ENCODE measurements around the gene BIRC2. TPM values are rescaled to one million over a fixed set of nuclear protein-coding genes. Genes with fewer than 3 reads are reported as not detected.

Gene BIRC2
- total and polyA plus RNA-seq, 9 of the 15 experiments (the other 6 are each of a cell fraction or from before 2014, with no cell fraction given), result 14.3 to 45.9 (median 20.7) TPM

- POLR2A ChIA-PET, result no interaction called here
These were observed 18.0 kb downstream of the BIRC2 start for GRCh38 chr11:102364991-102365390.

GRCh38 chr11:102367364-102367763 lies 20.4 kb downstream of the BIRC2 start:
- peak; percentile 81 for ATAC-seq
- Histone ChIP-seq H3K9me1 (ENCODE audit: control insufficient read depth, insufficient read depth, low read length) (no peaks in the 10 kb centered on the region), H3K9me3 (replicated peaks; ENCODE audit: control insufficient read depth, insufficient read depth, low read depth, low read length) (no peaks in the 10 kb centered on the region), H3K27ac (ENCODE audit: extremely low read depth, low read depth, low read length) (no peak overlapping the region), H3K4me3 (no peak overlapping the region), H3K27me3 (ENCODE audit: control insufficient read depth in 2 of 2, insufficient read depth in 2 of 2, low read length in 2 of 2) (no peaks in the 10 kb centered on the region), H2AFZ (ENCODE audit: low read depth, low read length) (no peak overlapping the region), H3K36me3 (ENCODE audit: control insufficient read depth, insufficient read depth, low read length) (peaks cover 58% of the 10 kb centered on the region), H4K20me1 (replicated peaks; ENCODE audit: control insufficient read depth, insufficient read depth, low read length) (no peaks in the 10 kb centered on the region), H3K79me2 (ENCODE audit: control insufficient read depth, insufficient read depth, low read length) (no peaks in the 10 kb centered on the region), H3K4me1 (replicated peaks in 1 of 2; ENCODE audit: control insufficient read depth in 2 of 2, insufficient read depth in 2 of 2, low read length in 2 of 2) (no peaks in the 10 kb centered on the region), H3K9ac (ENCODE audit: insufficient read depth in 1 of 2, low read depth in 2 of 2, low read length in 2 of 2) (no peak overlapping the region), H3K4me2 (ENCODE audit: insufficient read depth, low read length) (no peak overlapping the region)
- peak in 3 of 4 experiments; percentile 10 to 25 (median 21) for DNase-seq (ENCODE audit: extremely low read depth in 1 of 4, low spot score in 3 of 4)
- 38% methylated on average over 6 of the region's 6 CpGs for WGBS (ENCODE audit: insufficient coverage, low coverage, missing lambda C conversion rate)
- in situ Hi-C loops (cut with MboI) (no loop called here), intact Hi-C loops (cut with micrococcal nuclease) (loop anchor here (1.0 kb wide), 1 partner anchor 128 kb away; no protein-coding TSS in a partner anchor)
- CTCF ChIA-PET (ENCODE audit: low intra/inter-chr PET ratio), result interaction anchor here (0.6 to 1.9 kb wide), 4 partner anchors 78 to 299 kb away, joined by 3 to 19 read pairs (median 4); no protein-coding TSS in a partner anchor
- FAIRE-seq, result peak; percentile 59
- no TSS peak for BruUV-seq (replicated peaks)
- POLR2A ChIA-PET, result interaction anchor here (1.4 kb wide), 1 partner anchor 17 kb away, joined by 3 read pairs; no protein-coding TSS in a partner anchor
- no peak for TF ChIP-seq SMAD2 (IDR thresholded peaks at IDR 0.05; ENCODE audit: low read depth, low read length)
- TF ChIP-seq PRDM10 (IDR thresholded peaks at IDR 0.05; ENCODE audit: partially characterized antibody), result no peak
- no peak for TF ChIP-seq C11orf30 (IDR thresholded peaks at IDR 0.05; ENCODE audit: low read depth)
- no peak for TF ChIP-seq CHD4 (IDR thresholded peaks at IDR 0.05; ENCODE audit: insufficient read depth, insufficient replicate concordance, low read depth, low read length, poor library complexity, severe bottlenecking)
- TF ChIP-seq ZNF224 (CRISPR knock-in tag; IDR thresholded peaks at IDR 0.05), result no peak
- no peak for TF ChIP-seq ATF1 (CRISPR knock-in tag; IDR thresholded peaks at IDR 0.05)
- TF ChIP-seq ATF1 (tag; IDR thresholded peaks at IDR 0.05), result no peak
- 0 out of 2 replicates have a peak, but pooled peaks have one; percentile 27 for TF ChIP-seq GATAD2B (IDR thresholded peaks at IDR 0.05; ENCODE audit: borderline replicate concordance)
- TF ChIP-seq ESRRB (CRISPR knock-in tag; IDR thresholded peaks at IDR 0.05; ENCODE audit: borderline replicate concordance), result no peak
- 0 out of 2 replicates have a peak, but pooled peaks have one; percentile 33 for TF ChIP-seq ELF1 (tag; IDR thresholded peaks at IDR 0.05)
- TF ChIP-seq HOXB6 (CRISPR knock-in tag; IDR thresholded peaks at IDR 0.05; ENCODE audit: borderline replicate concordance), result no peak

More at GRCh38 chr11:102364991-102365390, 18.0 kb downstream of the BIRC2 start:
- in situ Hi-C loops (cut with MboI) (no loop called here), intact Hi-C loops (cut with micrococcal nuclease) (no loop called here)
- WGBS (ENCODE audit: insufficient coverage, low coverage, missing lambda C conversion rate), result 69% methylated on average over 1 of the region's 1 CpG
- CTCF ChIA-PET (ENCODE audit: low intra/inter-chr PET ratio), result no interaction called here
- no TSS peak for BruUV-seq (replicated peaks)
- TF ChIP-seq ZNF23 (CRISPR knock-in tag; IDR thresholded peaks at IDR 0.05), result no peak
- no peak for TF ChIP-seq PHF8 (IDR thresholded peaks at IDR 0.05; ENCODE audit: borderline replicate concordance, low read length)
- TF ChIP-seq TAF9B (IDR thresholded peaks at IDR 0.05; ENCODE audit: partially characterized antibody), result no peak
- no peak for TF ChIP-seq ZNF445 (CRISPR knock-in tag; IDR thresholded peaks at IDR 0.05; ENCODE audit: low read depth)
- TF ChIP-seq HMGN3 (IDR thresholded peaks at IDR 0.05; ENCODE audit: borderline replicate concordance, extremely low read depth, insufficient read length, low read depth, low read length), result no peak
- TF ChIP-seq SIN3A (IDR thresholded peaks at IDR 0.05; ENCODE audit: borderline replicate concordance in 2 of 2, control insufficient read depth in 1 of 2, low read depth in 2 of 2, low read length in 2 of 2), result no peak
- TF ChIP-seq SMAD3 (CRISPR knock-in tag; conservative IDR thresholded peaks at IDR 0.05), result no peak
- no peak for ATAC-seq
- H3K79me2 ChIP-seq (ENCODE audit: control insufficient read depth, insufficient read depth, low read length), result no peaks in the 10 kb centered on the region
- H3K9me3 ChIP-seq (replicated peaks; ENCODE audit: control insufficient read depth, insufficient read depth, low read depth, low read length), result no peaks in the 10 kb centered on the region
- H3K4me1 ChIP-seq (replicated peaks in 1 of 2; ENCODE audit: control insufficient read depth in 2 of 2, insufficient read depth in 2 of 2, low read length in 2 of 2), result no peaks in the 10 kb centered on the region
- no peaks in the 10 kb centered on the region for H3K9me1 ChIP-seq (ENCODE audit: control insufficient read depth, insufficient read depth, low read length)
- no peaks in the 10 kb centered on the region for H3K27me3 ChIP-seq (ENCODE audit: control insufficient read depth in 2 of 2, insufficient read depth in 2 of 2, low read length in 2 of 2)
- peaks cover 71% of the 10 kb centered on the region for H3K36me3 ChIP-seq (ENCODE audit: control insufficient read depth, insufficient read depth, low read length)
- no peak for DNase-seq (ENCODE audit: extremely low read depth in 1 of 4, low spot score in 3 of 4)
- no peaks in the 10 kb centered on the region for H4K20me1 ChIP-seq (replicated peaks; ENCODE audit: control insufficient read depth, insufficient read depth, low read length)
- no peak overlapping the region for H3K9ac ChIP-seq (ENCODE audit: insufficient read depth in 1 of 2, low read depth in 2 of 2, low read length in 2 of 2)
- H2AFZ ChIP-seq (ENCODE audit: low read depth, low read length), result no peak overlapping the region
- FAIRE-seq, result no peak
- no peak overlapping the region for H3K4me3 ChIP-seq
- H3K27ac ChIP-seq (ENCODE audit: extremely low read depth, low read depth, low read length), result no peak overlapping the region
- no peak overlapping the region for H3K4me2 ChIP-seq (ENCODE audit: insufficient read depth, low read length)

All from K562 (cell line).